ENCODE measurements around the gene STK39. TPM values are rescaled to one million over a fixed set of nuclear protein-coding genes. Genes with fewer than 3 reads are reported as not detected.

Gene STK39
- total and polyA plus RNA-seq, 2 of the 4 experiments (the other 2 are of a cell fraction) = 11.8 to 16.4 TPM

DNA sequence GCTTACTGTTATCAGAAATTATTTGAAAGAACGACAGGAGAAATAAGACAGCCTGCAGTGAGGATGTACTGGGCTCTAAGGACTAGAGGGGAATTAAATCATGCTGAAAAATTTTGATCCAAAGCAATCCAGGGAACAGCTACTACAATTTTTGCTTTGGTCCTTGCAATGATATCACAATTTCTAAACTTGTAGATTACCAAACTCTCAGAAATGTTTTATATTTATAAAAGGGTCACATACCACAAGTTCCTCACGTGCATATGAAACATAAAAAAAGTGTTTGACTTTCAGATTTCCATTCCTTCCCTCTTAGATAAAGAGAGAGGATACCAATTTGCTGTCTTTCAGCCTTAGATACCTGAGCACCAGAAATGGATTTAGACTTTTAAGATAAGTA is 261.2 kb downstream of the STK39 start:
- ChIA-PET CTCF (no interaction called here), POLR2A (ENCODE audit: unreplicated experiment) (no interaction called here)
- Histone ChIP-seq H2BK15ac (ENCODE audit: low read depth, low read length) (no peak overlapping the region), H3K23ac (ENCODE audit: low read depth, low read length) (no peak overlapping the region), H4K8ac (ENCODE audit: low read depth in 2 of 2, low read length in 2 of 2) (peak overlapping the region; percentile 26 to 84; a peak in 2 of 4 replicates), H3K36me3 (ENCODE audit: control insufficient read depth, insufficient read depth, low read length) (no peaks in the 10 kb centered on the region; the same call in 1 of the 2 replicates), H3K4ac (ENCODE audit: low read depth, low read length) (peak overlapping the region; percentile 32; the same call in 1 of the 2 replicates), H2AK5ac (ENCODE audit: low read depth, low read length) (no peak overlapping the region), H2BK20ac (ENCODE audit: low read depth, low read length) (0 out of 2 replicates have a peak overlapping the region, but pooled peaks have one; percentile 36), H3K4me3 (ENCODE audit: insufficient read depth, low read depth, low read length) (no peak overlapping the region), H4K91ac (ENCODE audit: insufficient read depth, low read depth, low read length) (no peak overlapping the region; the same call in 1 of the 2 replicates), H3K79me1 (ENCODE audit: low read depth in 1 of 2, low read length in 2 of 2) (peaks cover 4 to 13% of the 10 kb centered on the region in 2 experiments; a peak in 3 of 4 replicates), H4K5ac (ENCODE audit: low read depth, low read length) (peak overlapping the region; percentile 87; the same call in 1 of the 2 replicates), H2BK5ac (ENCODE audit: low read depth, low read length, poor library complexity, severe bottlenecking) (peak overlapping the region; percentile 71), H2AFZ (replicated peaks; ENCODE audit: low read length, poor library complexity) (no peak overlapping the region), H3K27me3 (ENCODE audit: control insufficient read depth, insufficient read depth, low read length) (no peaks in the 10 kb centered on the region), H3K27ac (ENCODE audit: insufficient read depth, low read length) (peak overlapping the region; percentile 57; the same call in 1 of the 2 replicates), H2AK9ac (replicated peaks; ENCODE audit: low read depth, low read length, poor library complexity) (no peak overlapping the region), H3K14ac (replicated peaks; ENCODE audit: low read depth, low read length) (no peak overlapping the region), H3K4me1 (ENCODE audit: control insufficient read depth, insufficient read depth, low read length) (peaks cover 29% of the 10 kb centered on the region), H2BK120ac (ENCODE audit: low read depth, low read length) (peak overlapping the region; percentile 91; the same call in 1 of the 2 replicates), H3K56ac (ENCODE audit: extremely low read depth, insufficient read depth, low read length) (no peak overlapping the region), H3K9me1 (ENCODE audit: insufficient read depth, low read length) (peaks cover 7% of the 10 kb centered on the region), H3K9me3 (ENCODE audit: control insufficient read depth, insufficient read depth, low read length) (no peaks in the 10 kb centered on the region), H4K20me1 (ENCODE audit: insufficient read depth, low read length) (no peaks in the 10 kb centered on the region), H3K4me2 (ENCODE audit: low read depth, low read length) (peak overlapping the region; percentile 63; the same call in 1 of the 2 replicates), H3K9ac (ENCODE audit: low read depth, low read length) (no peak overlapping the region), H3K18ac (ENCODE audit: low read depth, low read length) (peak overlapping the region; percentile 97)
- ATAC-seq (ENCODE audit: low read depth) (peak; percentile 74), DNase-seq (peak; percentile 63)
- no TSS peak for BruUV-seq (replicated peaks)
- no peak for TF ChIP-seq MXI1 (IDR thresholded peaks at IDR 0.05; ENCODE audit: borderline replicate concordance, low read depth, low read length)
- no peak for TF ChIP-seq MAFK (IDR thresholded peaks at IDR 0.05; ENCODE audit: low read depth, low read length)
- peak; percentile 88 for TF ChIP-seq BHLHE40 (IDR thresholded peaks at IDR 0.05; ENCODE audit: low read depth, low read length)
- intact Hi-C loops (cut with micrococcal nuclease) = loop anchor here (5.0 kb wide), 1 partner anchor 46 kb away; no protein-coding TSS in a partner anchor
- no CpG with 5 or more reads among the region's 2 CpGs for WGBS, 2 experiments (ENCODE audit: extremely low coverage in 2 of 2, insufficient read length in 1 of 2)
- in situ Hi-C loops (cut with MboI; ENCODE audit: low sequenced_read_pairs) = no loop called here
- dilution Hi-C loops (cut with HindIII; ENCODE audit: low sequenced_read_pairs, unreplicated experiment) = no loop called here
